ENCODE results near the gene GNG13. TPM values are rescaled to one million over a fixed set of nuclear protein-coding genes. Genes with fewer than 3 reads are reported as not detected.
A peak's percentile ranks its signal among the peaks of the same experiment; 100 is the strongest.

The GNG13 gene
- total RNA-seq, 2 experiments from 2014 or later: not detected

GRCh38 chr16:792221-792995 is 8.1 kb downstream of the GNG13 start:
- H3K9me3 Mint-ChIP-seq: no peaks in the 10 kb centered on the region
- POLR2A ChIA-PET: no interaction called here
- H3K27ac Mint-ChIP-seq: no peak overlapping the region
- H3K4me1 Mint-ChIP-seq: peaks cover 9% of the 10 kb centered on the region
- peaks cover 12% of the 10 kb centered on the region for H3K36me3 Mint-ChIP-seq (ENCODE audit: low read depth)
- no peak overlapping the region for H3K4me3 Mint-ChIP-seq
- CTCF ChIA-PET: no interaction called here
- DNase-seq: no peak
- no peaks in the 10 kb centered on the region for H3K27me3 Mint-ChIP-seq

- Mint-ChIP-seq H3K4me3 (no peak overlapping the region), H3K27me3 (no peaks in the 10 kb centered on the region), H3K36me3 (ENCODE audit: low read depth) (peaks cover 12% of the 10 kb centered on the region), H3K4me1 (peaks cover 16% of the 10 kb centered on the region), H3K27ac (no peak overlapping the region), H3K9me3 (no peaks in the 10 kb centered on the region)
- ChIA-PET CTCF (no interaction called here), POLR2A (no interaction called here)
- DNase-seq: no peak
Measured at GRCh38 chr16:791131-791530, 9.4 kb downstream of the GNG13 start.

- no peak for DNase-seq
- peaks cover 15% of the 10 kb centered on the region for H3K4me1 Mint-ChIP-seq
- H3K9me3 Mint-ChIP-seq: no peaks in the 10 kb centered on the region
- peak overlapping the region; percentile 57 for H3K4me3 Mint-ChIP-seq
- H3K36me3 Mint-ChIP-seq (ENCODE audit: low read depth): peaks cover 13% of the 10 kb centered on the region
- ChIA-PET CTCF (no interaction called here), POLR2A (interaction anchor here (0.8 to 1.3 kb wide), 2 partner anchors 14 to 17 kb away, joined by 4 to 5 read pairs; no protein-coding TSS in a partner anchor)
- H3K27ac Mint-ChIP-seq: no peak overlapping the region
- H3K27me3 Mint-ChIP-seq: no peaks in the 10 kb centered on the region
Measured at GRCh38 chr16:790086-790485, 10.4 kb downstream of the GNG13 start.

- H3K9me3 Mint-ChIP-seq: no peaks in the 10 kb centered on the region
- H3K36me3 Mint-ChIP-seq (ENCODE audit: low read depth): peaks cover 16% of the 10 kb centered on the region
- peaks cover 18% of the 10 kb centered on the region for H3K4me1 Mint-ChIP-seq
- no peak for DNase-seq
- CTCF ChIA-PET: interaction anchor here (1.9 kb wide), 1 partner anchor 77 kb away, joined by 19 read pairs; no protein-coding TSS in a partner anchor
- no peak overlapping the region for H3K27ac Mint-ChIP-seq
- peak overlapping the region; percentile 57 for H3K4me3 Mint-ChIP-seq
- POLR2A ChIA-PET: interaction anchor here (1.0 to 1.6 kb wide), 6 partner anchors 14 to 99 kb away, joined by 4 to 8 read pairs (median 4); partner anchors contain the start of genes CIAO3 and WDR24
- no peaks in the 10 kb centered on the region for H3K27me3 Mint-ChIP-seq
Measured at GRCh38 chr16:789191-789850, 11.2 kb downstream of the GNG13 start.

GRCh38 chr16:788399-789126 is 12.0 kb downstream of the GNG13 start, which contains the start of gene CHTF18:
TSS of gene CHTF18 (plus strand) at chr16:788620. CDS start at chr16:788685, 65 bp downstream.
- POLR2A ChIA-PET: interaction anchor here (0.6 to 1.6 kb wide), 15 partner anchors 15 to 1176 kb away, joined by 3 to 9 read pairs (median 4); partner anchors contain the start of genes CIAO3, METRN, RPS2 and UQCC4
- DNase-seq: peak; percentile 96
- CTCF ChIA-PET: interaction anchor here (0.6 to 1.9 kb wide), 4 partner anchors 18 to 135 kb away, joined by 5 to 19 read pairs (median 6); no protein-coding TSS in a partner anchor

GRCh38 chr16:787978-788398 is 12.5 kb downstream of the GNG13 start, which contains the start of gene RPUSD1:
TSS of gene RPUSD1 (minus strand) at chr16:788381. CDS start at chr16:787737, 644 bp downstream.
- H3K36me3 Mint-ChIP-seq (ENCODE audit: low read depth): peaks cover 16% of the 10 kb centered on the region
- H3K27ac Mint-ChIP-seq: peak within 1 kb of the TSS; percentile 65
- no peak for DNase-seq
- peaks cover 18% of the 10 kb centered on the region for H3K4me1 Mint-ChIP-seq
- ChIA-PET POLR2A (interaction anchor here (0.6 to 1.6 kb wide), 14 partner anchors 16 to 632 kb away, joined by 3 to 9 read pairs (median 4); partner anchors contain the start of genes CIAO3, METRN, UQCC4 and WDR24), CTCF (interaction anchor here (0.6 to 1.9 kb wide), 4 partner anchors 19 to 134 kb away, joined by 5 to 19 read pairs (median 6); no protein-coding TSS in a partner anchor)
- peak within 1 kb of the TSS; percentile 84 for H3K4me3 Mint-ChIP-seq
- H3K9me3 Mint-ChIP-seq: no peaks in the 10 kb centered on the region
- H3K27me3 Mint-ChIP-seq: no peaks in the 10 kb centered on the region

More at GRCh38 chr16:788399-789126, 12.0 kb downstream of the GNG13 start, which contains the start of gene CHTF18:
- H3K4me3 Mint-ChIP-seq: peak within 1 kb of the TSS; percentile 84
- peaks cover 18% of the 10 kb centered on the region for H3K4me1 Mint-ChIP-seq
- no peaks in the 10 kb centered on the region for H3K27me3 Mint-ChIP-seq
- no peaks in the 10 kb centered on the region for H3K9me3 Mint-ChIP-seq
- peak within 1 kb of the TSS; percentile 65 for H3K27ac Mint-ChIP-seq
- H3K36me3 Mint-ChIP-seq (ENCODE audit: low read depth): peaks cover 16% of the 10 kb centered on the region

- no peaks in the 10 kb centered on the region for H3K9me3 Mint-ChIP-seq
- peaks cover 18% of the 10 kb centered on the region for H3K4me1 Mint-ChIP-seq
- CTCF ChIA-PET: interaction anchor here (1.1 to 1.9 kb wide), 3 partner anchors 19 to 77 kb away, joined by 5 to 19 read pairs (median 5); no protein-coding TSS in a partner anchor
- H3K36me3 Mint-ChIP-seq (ENCODE audit: low read depth): peaks cover 16% of the 10 kb centered on the region
- H3K27ac Mint-ChIP-seq: peak overlapping the region; percentile 64
- H3K4me3 Mint-ChIP-seq: peak overlapping the region; percentile 84
- POLR2A ChIA-PET: interaction anchor here (0.9 to 1.6 kb wide), 5 partner anchors 16 to 633 kb away, joined by 3 to 9 read pairs (median 4); partner anchors contain the start of genes CIAO3, METRN and UQCC4
- peak; percentile 25 for DNase-seq
- no peaks in the 10 kb centered on the region for H3K27me3 Mint-ChIP-seq
Measured at GRCh38 chr16:787321-787966, 13.1 kb downstream of the GNG13 start.

- CTCF ChIA-PET: interaction anchor here (0.8 to 2.9 kb wide), 8 partner anchors 35 to 75 kb away, joined by 3 to 23 read pairs (median 4); no protein-coding TSS in a partner anchor
- Mint-ChIP-seq H3K4me1 (peaks cover 15% of the 10 kb centered on the region), H3K4me3 (peak overlapping the region; percentile 46), H3K9me3 (no peaks in the 10 kb centered on the region), H3K27me3 (no peaks in the 10 kb centered on the region), H3K36me3 (ENCODE audit: low read depth) (peaks cover 6% of the 10 kb centered on the region), H3K27ac (no peak overlapping the region)
- POLR2A ChIA-PET: no interaction called here
- DNase-seq: peak; percentile 78
Measured at GRCh38 chr16:785563-786535, 14.7 kb downstream of the GNG13 start.

- Mint-ChIP-seq H3K4me1 (peaks cover 12% of the 10 kb centered on the region), H3K9me3 (no peaks in the 10 kb centered on the region), H3K27me3 (no peaks in the 10 kb centered on the region), H3K27ac (no peak overlapping the region), H3K36me3 (ENCODE audit: low read depth) (peaks cover 6% of the 10 kb centered on the region), H3K4me3 (no peak overlapping the region)
- DNase-seq: no peak
- CTCF ChIA-PET: interaction anchor here (0.9 to 2.9 kb wide), 7 partner anchors 20 to 74 kb away, joined by 3 to 23 read pairs (median 4); no protein-coding TSS in a partner anchor
- POLR2A ChIA-PET: interaction anchor here (0.6 to 1.8 kb wide), 3 partner anchors 44 to 88 kb away, joined by 3 to 4 read pairs (median 4); partner anchors contain the start of gene CIAO3
Measured at GRCh38 chr16:784431-784830, 16.1 kb downstream of the GNG13 start.

GRCh38 chr16:783404-784161 is 17.0 kb downstream of the GNG13 start:
- Mint-ChIP-seq H3K4me1 (peaks cover 12% of the 10 kb centered on the region), H3K36me3 (ENCODE audit: low read depth) (peaks cover 6% of the 10 kb centered on the region), H3K27ac (no peak overlapping the region), H3K9me3 (no peaks in the 10 kb centered on the region), H3K4me3 (no peak overlapping the region), H3K27me3 (no peaks in the 10 kb centered on the region)
- no peak for DNase-seq
- ChIA-PET POLR2A (interaction anchor here (1.8 kb wide), 1 partner anchor 53 kb away, joined by 4 read pairs; no protein-coding TSS in a partner anchor), CTCF (no interaction called here)
